ENCODE measurements around the gene CILP2.

CILP2 gene

DNA sequence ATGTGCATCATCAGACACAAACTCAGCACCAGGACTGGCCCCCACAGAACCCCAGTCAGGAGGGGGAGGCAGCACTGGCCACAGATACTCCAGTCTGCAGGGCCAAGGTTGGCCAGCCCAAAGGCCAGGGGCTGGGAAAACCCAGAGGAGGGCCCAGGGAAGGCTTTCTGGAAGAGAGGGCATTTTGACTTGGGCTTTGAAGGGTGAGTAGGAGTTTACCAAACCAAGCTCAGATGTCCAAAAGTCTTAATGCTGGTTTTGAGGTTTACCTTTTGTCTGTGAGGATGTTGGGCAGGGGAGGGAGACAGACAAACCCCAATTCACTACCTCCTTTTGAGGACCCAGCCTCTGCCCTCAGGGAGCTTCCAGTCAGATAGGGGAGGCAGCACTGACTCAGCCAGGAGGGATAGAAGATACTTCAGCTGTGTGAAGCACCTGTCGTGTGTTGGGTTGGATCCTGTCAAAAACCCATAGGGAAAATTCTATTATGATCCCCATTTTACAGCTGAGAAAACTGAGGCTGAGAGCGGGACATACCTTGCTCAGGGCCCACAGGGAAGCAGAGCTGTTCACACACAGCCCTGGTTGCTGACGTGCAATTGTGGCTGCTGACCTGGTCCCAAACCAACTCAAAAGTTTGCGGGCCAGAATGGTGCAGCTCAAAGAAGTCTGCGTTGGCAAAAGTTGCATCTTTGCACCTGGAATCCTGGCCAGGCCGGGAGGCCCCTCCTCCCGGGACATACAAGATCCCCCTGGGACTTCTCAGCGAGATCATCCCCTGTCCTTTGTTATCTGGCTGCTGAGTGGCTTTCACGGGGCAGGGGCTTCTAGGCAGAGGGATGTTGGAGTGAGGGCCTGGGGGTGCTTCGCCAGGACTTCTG, 13.1 kb downstream of the CILP2 start:
- Histone ChIP-seq H3K79me2 (no peaks in the 10 kb centered on the region), H3K27ac (no peak overlapping the region), H2AFZ (no peak overlapping the region), H3K4me1 (no peaks in the 10 kb centered on the region), H3K9me3 (ENCODE audit: control insufficient read depth, low read length) (no peaks in the 10 kb centered on the region), H3K36me3 (ENCODE audit: control insufficient read depth, insufficient read depth, low read length) (no peaks in the 10 kb centered on the region), H3K27me3 (ENCODE audit: control insufficient read depth, insufficient read depth, low read length) (no peaks in the 10 kb centered on the region), H3K4me2 (ENCODE audit: low read length) (no peak overlapping the region), H3K9ac (no peak overlapping the region), H3K4me3 (ENCODE audit: low read depth, low read length) (no peak overlapping the region)
- TF ChIP-seq, protein P1, sequence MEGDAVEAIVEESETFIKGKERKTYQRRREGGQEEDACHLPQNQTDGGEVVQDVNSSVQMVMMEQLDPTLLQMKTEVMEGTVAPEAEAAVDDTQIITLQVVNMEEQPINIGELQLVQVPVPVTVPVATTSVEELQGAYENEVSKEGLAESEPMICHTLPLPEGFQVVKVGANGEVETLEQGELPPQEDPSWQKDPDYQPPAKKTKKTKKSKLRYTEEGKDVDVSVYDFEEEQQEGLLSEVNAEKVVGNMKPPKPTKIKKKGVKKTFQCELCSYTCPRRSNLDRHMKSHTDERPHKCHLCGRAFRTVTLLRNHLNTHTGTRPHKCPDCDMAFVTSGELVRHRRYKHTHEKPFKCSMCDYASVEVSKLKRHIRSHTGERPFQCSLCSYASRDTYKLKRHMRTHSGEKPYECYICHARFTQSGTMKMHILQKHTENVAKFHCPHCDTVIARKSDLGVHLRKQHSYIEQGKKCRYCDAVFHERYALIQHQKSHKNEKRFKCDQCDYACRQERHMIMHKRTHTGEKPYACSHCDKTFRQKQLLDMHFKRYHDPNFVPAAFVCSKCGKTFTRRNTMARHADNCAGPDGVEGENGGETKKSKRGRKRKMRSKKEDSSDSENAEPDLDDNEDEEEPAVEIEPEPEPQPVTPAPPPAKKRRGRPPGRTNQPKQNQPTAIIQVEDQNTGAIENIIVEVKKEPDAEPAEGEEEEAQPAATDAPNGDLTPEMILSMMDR (IDR thresholded peaks at IDR 0.05): no peak

DNA sequence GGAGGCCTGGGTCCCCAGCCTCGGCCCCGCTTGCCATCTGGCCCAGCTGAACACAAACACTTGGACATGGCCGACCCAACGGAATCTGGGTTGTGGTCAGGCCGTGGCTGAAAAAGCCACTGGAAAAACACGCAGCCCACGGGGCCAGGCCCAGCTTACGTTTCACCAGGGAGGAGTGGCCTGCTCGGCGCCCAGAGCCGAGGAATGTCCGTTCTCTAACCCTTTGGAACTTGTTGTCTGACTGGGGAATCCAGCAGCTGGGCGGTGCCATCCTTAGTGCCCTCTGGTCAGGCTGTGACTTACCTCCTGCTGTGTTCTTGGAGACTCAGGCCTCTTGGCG, 13.8 kb downstream of the CILP2 start:
- TF ChIP-seq, protein P1 (IDR thresholded peaks at IDR 0.05): no peak
- no peaks in the 10 kb centered on the region for H3K79me2 ChIP-seq
- H2AFZ ChIP-seq: no peak overlapping the region
- H3K4me3 ChIP-seq (ENCODE audit: low read depth, low read length): no peak overlapping the region
- no peaks in the 10 kb centered on the region for H3K9me3 ChIP-seq (ENCODE audit: control insufficient read depth, low read length)
- H3K9ac ChIP-seq: no peak overlapping the region
- no peaks in the 10 kb centered on the region for H3K36me3 ChIP-seq (ENCODE audit: control insufficient read depth, insufficient read depth, low read length)
- H3K4me2 ChIP-seq (ENCODE audit: low read length): no peak overlapping the region
- H3K27ac ChIP-seq: no peak overlapping the region
- H3K4me1 ChIP-seq: no peaks in the 10 kb centered on the region
- no peaks in the 10 kb centered on the region for H3K27me3 ChIP-seq (ENCODE audit: control insufficient read depth, insufficient read depth, low read length)

DNA sequence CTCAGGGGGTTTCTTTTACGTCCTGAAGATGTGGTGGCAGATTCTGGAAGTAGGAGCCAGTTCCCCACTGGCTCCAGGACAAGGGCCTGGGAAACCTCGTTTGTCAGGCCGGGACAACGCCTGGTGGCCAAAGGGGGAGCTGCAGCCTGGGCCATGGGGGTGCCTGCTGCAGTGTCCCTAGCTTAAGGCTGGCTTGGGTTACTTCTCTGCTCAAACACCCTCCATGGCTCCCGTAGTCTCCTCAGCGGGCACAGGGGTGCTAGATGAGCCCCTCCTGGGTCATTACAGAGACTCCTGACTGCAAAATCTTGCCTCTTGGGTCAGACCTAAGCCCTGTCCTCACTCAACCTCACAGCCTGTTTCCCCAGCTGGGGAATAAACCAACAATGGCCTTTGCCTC, 14.7 kb downstream of the CILP2 start:
- Histone ChIP-seq H3K27ac (no peak overlapping the region), H3K4me2 (ENCODE audit: low read length) (no peak overlapping the region), H3K36me3 (ENCODE audit: control insufficient read depth, insufficient read depth, low read length) (no peaks in the 10 kb centered on the region), H3K4me1 (no peaks in the 10 kb centered on the region), H2AFZ (no peak overlapping the region), H3K27me3 (ENCODE audit: control insufficient read depth, insufficient read depth, low read length) (no peaks in the 10 kb centered on the region), H3K4me3 (ENCODE audit: low read depth, low read length) (no peak overlapping the region), H3K79me2 (no peaks in the 10 kb centered on the region), H3K9ac (no peak overlapping the region), H3K9me3 (ENCODE audit: control insufficient read depth, low read length) (no peaks in the 10 kb centered on the region)
- TF ChIP-seq, protein P1 (IDR thresholded peaks at IDR 0.05): peak; percentile 40

DNA sequence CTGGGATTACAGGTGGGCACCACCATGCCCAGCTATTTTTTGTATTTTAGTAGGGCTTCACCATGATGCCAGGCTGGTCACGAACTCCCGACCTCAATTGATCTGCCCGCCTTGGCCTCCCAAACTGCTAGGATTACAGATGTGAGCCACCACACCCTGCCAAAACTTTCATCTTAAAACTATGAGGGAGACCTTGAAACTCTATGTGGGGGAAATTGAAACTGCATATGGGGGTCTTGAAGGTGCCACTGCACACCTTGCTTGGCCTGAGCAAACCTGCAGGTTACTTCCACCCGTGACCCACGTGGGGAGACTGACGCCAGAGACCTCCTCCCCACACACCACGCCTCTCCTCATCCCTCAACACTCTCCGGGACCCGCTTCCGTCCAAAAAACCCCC, 15.6 kb downstream of the CILP2 start:
- Histone ChIP-seq H3K4me1 (no peaks in the 10 kb centered on the region), H3K27me3 (ENCODE audit: control insufficient read depth, insufficient read depth, low read length) (no peaks in the 10 kb centered on the region), H3K4me2 (ENCODE audit: low read length) (no peak overlapping the region), H3K4me3 (ENCODE audit: low read depth, low read length) (no peak overlapping the region), H3K9ac (no peak overlapping the region), H3K27ac (no peak overlapping the region), H2AFZ (no peak overlapping the region), H3K79me2 (no peaks in the 10 kb centered on the region), H3K9me3 (ENCODE audit: control insufficient read depth, low read length) (no peaks in the 10 kb centered on the region), H3K36me3 (ENCODE audit: control insufficient read depth, insufficient read depth, low read length) (no peaks in the 10 kb centered on the region)
- TF ChIP-seq, protein P1 (IDR thresholded peaks at IDR 0.05): no peak

All from parathyroid adenoma (tissue), 2 donors.